ENCODE measurements around the gene MANBA.
"Not testable (repeated sequence)": the region's sequence is repeated elsewhere in the genome, so short reads cannot be mapped to it uniquely, and the experiment has no call there.

Gene MANBA

DNA sequence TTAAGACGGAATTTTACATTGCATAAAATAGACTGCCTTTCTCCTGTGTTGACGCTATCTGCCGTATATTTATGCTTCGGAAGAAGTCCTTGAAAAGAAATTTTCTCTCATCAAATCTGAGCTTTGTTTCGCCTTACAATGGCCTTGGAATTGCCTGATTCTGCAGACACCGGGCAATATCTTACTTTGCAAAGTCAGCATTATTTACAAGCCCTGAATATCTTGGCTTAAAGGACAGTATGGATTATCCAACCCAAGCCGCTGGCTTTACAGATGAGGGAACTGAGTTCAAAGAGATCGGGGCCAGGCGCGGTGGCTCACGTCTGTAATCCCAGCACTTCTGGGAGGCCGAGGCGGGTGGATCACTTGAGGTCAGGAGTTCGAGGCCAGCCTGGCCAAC lies 1.1 kb upstream of the MANBA start:
- no peak for DNase-seq (ENCODE audit: low read depth, low spot score)

GRCh38 chr4:102761296-102761701 lies 531 bp upstream of the MANBA start:
- DNase-seq (ENCODE audit: low read depth, low spot score) = peak; percentile 6

DNA sequence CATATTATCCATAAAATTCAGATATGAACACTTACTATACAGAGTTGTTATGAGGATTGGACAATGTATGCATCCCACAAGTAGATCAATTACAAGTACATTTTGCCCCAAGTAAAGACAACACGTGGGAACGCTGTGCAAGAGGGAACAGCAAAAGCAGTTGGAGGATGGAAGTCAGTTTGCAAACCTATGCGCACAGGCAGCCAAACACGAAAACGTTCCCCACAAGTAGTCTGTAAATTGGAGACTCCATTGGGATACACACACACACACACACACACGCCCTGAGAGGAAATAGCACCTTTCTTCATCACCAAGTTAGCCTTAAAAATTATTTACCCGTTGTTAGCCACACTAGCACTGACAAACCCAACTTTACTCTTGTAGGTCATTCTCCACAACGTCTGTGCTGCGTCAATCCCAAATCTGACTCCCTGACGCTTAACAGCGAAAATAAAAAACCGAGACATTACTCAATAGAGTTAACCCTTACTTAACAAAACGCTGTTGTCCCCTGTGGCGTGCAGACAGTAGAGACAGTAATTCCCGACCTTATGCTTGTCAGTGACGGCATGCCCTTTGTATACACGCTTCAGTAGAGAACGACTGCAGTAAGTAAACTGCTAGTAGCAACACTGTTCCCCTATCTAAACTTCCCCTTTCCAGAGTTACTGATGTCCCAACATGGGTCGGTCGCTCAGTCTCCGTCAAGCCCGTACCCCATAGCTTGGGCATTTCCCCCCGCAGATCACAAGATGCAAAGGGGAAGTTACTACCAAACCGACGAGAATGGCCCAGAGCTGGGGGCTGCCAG lies 730 bp downstream of the MANBA start:
- peak; percentile 4 for DNase-seq (ENCODE audit: low read depth, low spot score)

- DNase-seq (ENCODE audit: low read depth, low spot score) = no peak
Observed at GRCh38 chr4:102758241-102759160, 2.3 kb downstream of the MANBA start.

DNA sequence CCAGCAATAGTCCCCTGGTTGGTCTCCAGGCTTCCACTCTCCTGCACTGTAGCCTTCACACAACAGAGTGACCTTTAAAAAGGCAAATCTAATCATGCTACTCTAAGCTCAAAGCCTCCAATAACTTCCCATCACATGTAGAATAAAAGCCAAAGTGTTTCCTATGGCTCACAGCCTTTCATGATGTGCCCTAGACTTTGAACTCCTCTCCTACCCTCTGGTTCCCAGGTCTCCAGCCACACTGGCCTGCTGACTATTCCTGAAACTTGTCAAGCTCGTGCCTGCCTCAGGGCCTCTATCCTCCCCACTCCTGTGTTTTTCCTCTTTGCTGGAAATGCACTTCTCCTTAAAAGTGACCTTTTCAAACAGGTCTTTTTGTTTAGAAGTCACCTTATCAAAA lies 3.1 kb downstream of the MANBA start:
- no peak for DNase-seq (ENCODE audit: low read depth, low spot score)

GRCh38 chr4:102754044-102754443 lies 6.7 kb downstream of the MANBA start:
- no peak for DNase-seq (ENCODE audit: low read depth, low spot score)

GRCh38 chr4:102751941-102752340 lies 8.8 kb downstream of the MANBA start:
- no peak for DNase-seq (ENCODE audit: low read depth, low spot score)

- DNase-seq (ENCODE audit: low read depth, low spot score) = not testable (repeated sequence)
Observed at GRCh38 chr4:102743352-102743751, 17.4 kb downstream of the MANBA start.

- DNase-seq (ENCODE audit: low read depth, low spot score) = not testable (repeated sequence)
Observed at GRCh38 chr4:102738802-102739201, 22.0 kb downstream of the MANBA start.

DNA sequence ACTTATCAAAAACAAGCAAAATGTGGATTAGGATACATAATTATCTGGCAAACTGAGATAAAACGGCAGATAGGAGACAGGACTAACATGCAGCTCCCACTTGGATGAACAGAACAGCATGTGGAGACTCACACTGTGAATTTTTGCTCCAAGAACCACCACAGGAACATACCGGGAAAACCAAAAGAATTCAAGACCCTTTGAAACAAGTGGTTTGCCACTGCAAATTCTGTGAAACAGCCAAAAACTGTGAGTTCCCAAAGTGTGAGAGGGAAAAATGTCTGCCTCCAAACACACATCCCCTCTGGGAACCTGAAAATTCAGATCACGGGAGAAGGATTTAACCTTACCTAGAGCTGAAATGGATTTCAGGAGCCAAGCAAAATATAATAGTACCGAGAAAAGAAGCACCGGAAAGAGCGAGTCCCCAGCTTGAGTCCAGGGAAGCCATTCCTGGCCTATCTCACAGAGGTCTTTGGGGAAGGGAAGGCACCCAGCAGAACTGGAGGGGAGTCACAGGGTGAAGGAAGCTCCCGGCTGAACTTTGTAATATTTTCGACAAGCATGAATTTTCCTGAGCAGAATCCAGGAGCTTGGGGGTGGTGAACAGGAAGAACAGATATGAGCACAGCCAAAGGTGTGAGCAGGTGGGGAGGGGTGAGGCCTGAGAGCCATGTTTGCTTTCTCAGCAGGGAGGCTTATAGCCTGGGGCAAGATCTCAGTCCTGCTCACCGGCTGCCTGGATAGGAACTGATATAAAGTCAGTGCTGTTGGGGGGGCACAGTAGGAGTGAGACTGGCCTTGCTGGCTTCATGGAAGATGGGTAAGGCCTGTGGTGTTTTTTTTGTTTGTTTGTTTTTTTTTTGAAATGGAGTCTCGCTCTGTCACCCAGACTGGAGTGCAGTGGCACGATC lies 23.9 kb downstream of the MANBA start:
- DNase-seq (ENCODE audit: low read depth, low spot score) = no peak

DNA sequence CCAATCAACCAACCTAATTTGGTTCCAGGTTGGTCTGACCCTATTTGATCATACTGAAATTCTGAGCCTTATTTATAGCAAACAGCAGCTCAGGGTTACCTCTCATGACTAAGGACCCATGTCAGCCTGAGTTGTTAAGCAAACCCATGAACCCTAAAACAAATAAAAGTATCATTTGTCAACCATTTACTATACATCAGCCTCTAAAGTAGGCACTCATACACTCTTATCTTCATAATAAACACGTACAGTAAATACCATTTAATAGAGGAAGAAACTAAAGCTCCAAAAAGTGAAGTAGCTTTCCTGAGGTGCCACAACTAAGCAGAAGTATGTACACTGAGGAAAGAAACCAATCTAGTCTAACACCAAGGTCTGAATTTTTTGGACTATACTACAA lies 25.2 kb downstream of the MANBA start:
- DNase-seq (ENCODE audit: low read depth, low spot score) = no peak

GRCh38 chr4:102734591-102735385 lies 26.0 kb downstream of the MANBA start:
- no peak for DNase-seq (ENCODE audit: low read depth, low spot score)

DNA sequence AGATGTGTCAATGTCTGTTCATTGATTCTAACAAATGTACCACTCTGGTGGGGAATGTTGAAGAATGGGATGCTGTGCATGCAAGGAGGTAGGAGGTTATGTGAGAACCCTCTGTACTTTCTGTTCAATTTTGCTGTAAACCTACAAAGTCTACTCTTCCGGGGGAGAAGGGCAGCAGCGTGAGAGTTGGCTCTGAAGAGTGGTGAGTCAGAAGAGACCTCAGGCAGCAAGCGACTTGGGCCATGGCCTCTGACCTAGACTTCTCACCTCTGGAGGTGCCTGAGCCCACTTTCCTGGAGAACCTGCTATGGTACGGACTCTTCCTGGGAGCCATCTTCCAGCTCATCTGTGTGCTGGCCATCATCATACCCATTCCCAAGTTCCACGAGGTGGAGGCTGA lies 26.7 kb downstream of the MANBA start:
- DNase-seq (ENCODE audit: low read depth, low spot score) = no peak

GRCh38 chr4:102733084-102733483 lies 27.7 kb downstream of the MANBA start:
- DNase-seq (ENCODE audit: low read depth, low spot score) = no peak

- no peak for DNase-seq (ENCODE audit: low read depth, low spot score)
Observed at GRCh38 chr4:102732678-102733077, 28.1 kb downstream of the MANBA start.

DNA sequence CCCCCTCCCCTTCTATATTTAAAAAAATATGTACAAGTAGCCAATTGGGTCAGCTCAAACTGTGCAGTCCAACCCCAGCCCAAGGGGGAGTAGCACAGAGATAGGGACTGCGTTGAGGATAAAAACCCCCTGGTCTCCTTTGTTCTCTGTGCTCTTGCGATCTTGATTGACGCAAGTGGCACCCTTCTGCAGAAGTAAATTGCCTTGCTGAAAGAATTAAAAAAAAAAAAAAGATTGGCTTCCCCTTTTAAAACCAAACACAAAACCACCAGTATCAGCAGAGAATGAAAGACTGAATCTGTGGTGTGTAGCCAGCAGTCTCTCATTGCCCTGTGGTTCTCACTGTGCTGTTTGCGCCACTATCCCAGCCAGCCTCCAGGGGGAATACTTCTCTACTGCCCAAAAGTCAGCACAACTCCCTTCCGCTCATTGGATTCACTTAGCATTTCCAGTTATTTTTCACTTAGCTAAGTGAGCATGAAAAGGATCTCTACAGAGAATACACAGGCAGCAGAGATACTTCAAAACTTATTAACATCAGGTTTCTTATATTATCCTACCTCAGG lies 29.7 kb downstream of the MANBA start:
- DNase-seq (ENCODE audit: low read depth, low spot score) = no peak

GRCh38 chr4:102729486-102729885 lies 31.3 kb downstream of the MANBA start:
- DNase-seq (ENCODE audit: low read depth, low spot score) = not testable (repeated sequence)

- DNase-seq (ENCODE audit: low read depth, low spot score) = not testable (repeated sequence)
Observed at GRCh38 chr4:102726919-102727318, 33.8 kb downstream of the MANBA start.

GRCh38 chr4:102726068-102726467 lies 34.7 kb downstream of the MANBA start:
- DNase-seq (ENCODE audit: low read depth, low spot score) = no peak

- no peak for DNase-seq (ENCODE audit: low read depth, low spot score)
Observed at GRCh38 chr4:102725229-102725628, 35.5 kb downstream of the MANBA start.

Measured in smooth muscle cell of the brain vasculature (primary cell).